Calu3 (cell line): Measurements from ENCODE around the gene GRB10. TPM values are rescaled to one million over a fixed set of nuclear protein-coding genes. Genes with fewer than 3 reads are reported as not detected.

Experiments
- BruUV-seq: library from RNA; stranded (reverse); fragments of 400-500 nt; replicated peaks from 2 replicates; lab custom pipeline; 2021; lab: Mats Ljungman, UMichigan
- CTCF ChIA-PET: fragments of 300-600 bp; sonication (Branson Sonifier 250); formaldehyde crosslinking; loops from one replicate; lab custom pipeline; 2022; ENCODE audit warnings: antibody characterized with exemption; lab: Charles Lee
- DNase-seq: peaks from one replicate; pipeline ENCODE4 v3.0.0; 2022
- H3K27ac Mint-ChIP-seq: one replicate; pipeline ENCODE4 v1.8.0; 2022; ENCODE audit warnings: mixed read lengths; ENCODE audit not compliant: unreplicated experiment
- H3K27me3 Mint-ChIP-seq: one replicate; pipeline ENCODE4 v1.8.0; 2022; ENCODE audit warnings: mixed read lengths; ENCODE audit not compliant: unreplicated experiment
- H3K36me3 Mint-ChIP-seq: one replicate; pipeline ENCODE4 v1.8.0; 2022; ENCODE audit warnings: mild to moderate bottlenecking, moderate library complexity, mixed read lengths; ENCODE audit not compliant: insufficient read depth, unreplicated experiment
- H3K4me1 Mint-ChIP-seq: one replicate; pipeline ENCODE4 v1.8.0; 2022; ENCODE audit warnings: mild to moderate bottlenecking, low read depth, mixed read lengths; ENCODE audit not compliant: unreplicated experiment
- H3K4me3 Mint-ChIP-seq: one replicate; pipeline ENCODE4 v1.8.0; 2022; ENCODE audit warnings: mild to moderate bottlenecking, low read depth, moderate library complexity, mixed read lengths; ENCODE audit not compliant: unreplicated experiment
- H3K9me3 Mint-ChIP-seq: one replicate; pipeline ENCODE4 v1.8.0; 2022; ENCODE audit warnings: low read depth, mixed read lengths; ENCODE audit not compliant: unreplicated experiment
- intact Hi-C: fragments of 100-400 bp; cut with micrococcal nuclease; formaldehyde crosslinking; loops from one replicate; pipeline ENCODE4 v1.10.0; 2022; ENCODE audit not compliant: unreplicated experiment
- total RNA-seq: library from RNA; stranded (reverse); gene quantifications from 2 replicates; pipeline ENCODE4 v1.2.3, GENCODE V29; 2022
- TF ChIP-seq, protein P1 (sequence below): fragments of 200-600 bp; IDR thresholded peaks from one replicate; pipeline ENCODE4 v1.8.0; 2022; ENCODE audit warnings: antibody characterized with exemption; ENCODE audit not compliant: unreplicated experiment

Gene GRB10
- total RNA-seq, 1 experiment from 2014 or later: 90.6 TPM

- H3K9me3 Mint-ChIP-seq: peaks cover 4% of the 10 kb centered on the region
- H3K36me3 Mint-ChIP-seq: peaks cover 19% of the 10 kb centered on the region
- H3K27ac Mint-ChIP-seq: no peak overlapping the region
- no peaks in the 10 kb centered on the region for H3K27me3 Mint-ChIP-seq
- H3K4me3 Mint-ChIP-seq: peak overlapping the region; percentile 72
- intact Hi-C loops: loop anchor here (2.0 to 5.0 kb wide), 3 partner anchors 44 to 357 kb away; no protein-coding TSS in a partner anchor
- DNase-seq: no peak
- peaks cover 76% of the 10 kb centered on the region for H3K4me1 Mint-ChIP-seq
- no TSS peak for BruUV-seq
- CTCF ChIA-PET: interaction anchor here (0.6 to 1.2 kb wide), 3 partner anchors 38 to 357 kb away, joined by 3 to 5 read pairs (median 4); no protein-coding TSS in a partner anchor
- TF ChIP-seq, protein P1, sequence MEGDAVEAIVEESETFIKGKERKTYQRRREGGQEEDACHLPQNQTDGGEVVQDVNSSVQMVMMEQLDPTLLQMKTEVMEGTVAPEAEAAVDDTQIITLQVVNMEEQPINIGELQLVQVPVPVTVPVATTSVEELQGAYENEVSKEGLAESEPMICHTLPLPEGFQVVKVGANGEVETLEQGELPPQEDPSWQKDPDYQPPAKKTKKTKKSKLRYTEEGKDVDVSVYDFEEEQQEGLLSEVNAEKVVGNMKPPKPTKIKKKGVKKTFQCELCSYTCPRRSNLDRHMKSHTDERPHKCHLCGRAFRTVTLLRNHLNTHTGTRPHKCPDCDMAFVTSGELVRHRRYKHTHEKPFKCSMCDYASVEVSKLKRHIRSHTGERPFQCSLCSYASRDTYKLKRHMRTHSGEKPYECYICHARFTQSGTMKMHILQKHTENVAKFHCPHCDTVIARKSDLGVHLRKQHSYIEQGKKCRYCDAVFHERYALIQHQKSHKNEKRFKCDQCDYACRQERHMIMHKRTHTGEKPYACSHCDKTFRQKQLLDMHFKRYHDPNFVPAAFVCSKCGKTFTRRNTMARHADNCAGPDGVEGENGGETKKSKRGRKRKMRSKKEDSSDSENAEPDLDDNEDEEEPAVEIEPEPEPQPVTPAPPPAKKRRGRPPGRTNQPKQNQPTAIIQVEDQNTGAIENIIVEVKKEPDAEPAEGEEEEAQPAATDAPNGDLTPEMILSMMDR: no peak
These were observed 607 bp upstream of the GRB10 start for GRCh38 chr7:50783303-50783702.

GRCh38 chr7:50781381-50782293 is 1.1 kb downstream of the GRB10 start:
- no TSS peak for BruUV-seq
- Mint-ChIP-seq H3K9me3 (peaks cover under 1% of the 10 kb centered on the region), H3K4me1 (peaks cover 74% of the 10 kb centered on the region), H3K4me3 (peak overlapping the region; percentile 27), H3K27me3 (no peaks in the 10 kb centered on the region), H3K36me3 (peaks cover 25% of the 10 kb centered on the region), H3K27ac (no peak overlapping the region)
- no peak for DNase-seq
- intact Hi-C loops: loop anchor here (2.0 to 5.0 kb wide), 3 partner anchors 46 to 359 kb away; no protein-coding TSS in a partner anchor
- TF ChIP-seq, protein P1: no peak
- CTCF ChIA-PET: interaction anchor here (1.2 kb wide), 1 partner anchor 219 kb away, joined by 5 read pairs; no protein-coding TSS in a partner anchor

DNA sequence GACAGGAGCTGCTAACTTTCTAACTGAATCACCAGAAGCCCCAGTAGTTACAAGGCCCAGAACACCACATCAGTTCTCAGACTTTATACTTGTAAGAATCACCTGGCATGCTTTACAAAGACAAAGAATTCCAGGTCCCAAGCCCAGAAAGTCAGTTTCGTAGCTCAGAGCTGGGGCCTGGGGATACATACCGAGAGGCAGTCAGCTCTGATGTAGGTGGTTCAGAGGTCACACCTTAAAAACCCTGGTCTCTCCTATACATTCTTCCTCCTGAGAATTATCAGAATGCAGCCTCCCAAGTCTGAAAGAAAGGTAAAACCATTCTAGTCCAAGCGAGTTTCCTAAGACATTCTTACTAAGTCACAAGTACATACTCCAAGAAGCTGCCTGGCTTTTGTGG is 2.3 kb downstream of the GRB10 start:
- no peak overlapping the region for H3K27ac Mint-ChIP-seq
- intact Hi-C loops: loop anchor here (5.0 kb wide), 1 partner anchor 47 kb away; no protein-coding TSS in a partner anchor

GRCh38 chr7:50779427-50779826 is 3.3 kb downstream of the GRB10 start:
- Mint-ChIP-seq H3K27me3 (no peaks in the 10 kb centered on the region), H3K36me3 (peaks cover 24% of the 10 kb centered on the region), H3K4me1 (peaks cover 68% of the 10 kb centered on the region), H3K4me3 (no peak overlapping the region), H3K9me3 (no peaks in the 10 kb centered on the region), H3K27ac (no peak overlapping the region)
- intact Hi-C loops: no loop called here
- BruUV-seq: no TSS peak
- DNase-seq: no peak
- TF ChIP-seq, protein P1: no peak
- CTCF ChIA-PET: interaction anchor here (0.8 kb wide), 1 partner anchor 481 kb away, joined by 4 read pairs; no protein-coding TSS in a partner anchor

More for the DNA sequence above, 2.3 kb downstream of the GRB10 start:
- Mint-ChIP-seq H3K9me3 (no peaks in the 10 kb centered on the region), H3K4me3 (no peak overlapping the region), H3K36me3 (peaks cover 24% of the 10 kb centered on the region), H3K27me3 (no peaks in the 10 kb centered on the region), H3K4me1 (peaks cover 74% of the 10 kb centered on the region)
- BruUV-seq: no TSS peak
- TF ChIP-seq, protein P1: no peak
- CTCF ChIA-PET: interaction anchor here (0.6 kb wide), 1 partner anchor 21 kb away, joined by 3 read pairs; no protein-coding TSS in a partner anchor
- DNase-seq: no peak
